Astrocyte (in vitro differentiated cells and primary cell): ENCODE results near the gene LSP1. TPM values are rescaled to one million over a fixed set of nuclear protein-coding genes. Genes with fewer than 3 reads are reported as not detected.

Experiments used
- DNase-seq: peaks from one replicate; pipeline ENCODE4 v3.0.0-alpha.2; 2010; ENCODE audit warnings: low read depth
- FAIRE-seq: peaks from 2 replicates; lab custom pipeline; 2011; peaks lifted over from hg19 to GRCh38; lab: Jason Lieb, UNC
- H2AFZ ChIP-seq: 2 replicates; pipeline ENCODE4 v1.6.0; 2012; ENCODE audit warnings: low read depth, low read length, inconsistent platforms
- H3K27ac ChIP-seq: 2 replicates; pipeline ENCODE4 v1.5.1; 2011; ENCODE audit warnings: low read depth, low read length, inconsistent platforms
- H3K27me3 ChIP-seq: 2 replicates; pipeline ENCODE4 v1.6.0; 2011; ENCODE audit warnings: low read length, inconsistent platforms; ENCODE audit not compliant: insufficient read depth
- H3K36me3 ChIP-seq: 2 replicates; pipeline ENCODE4 v1.5.1; 2011; ENCODE audit warnings: low read length, inconsistent platforms; ENCODE audit not compliant: insufficient read depth
- H3K4me1 ChIP-seq: 2 replicates; pipeline ENCODE4 v1.5.1; 2011; ENCODE audit warnings: low read length, inconsistent platforms; ENCODE audit not compliant: insufficient read depth
- H3K4me2 ChIP-seq: 2 replicates; pipeline ENCODE4 v1.6.0; 2012; ENCODE audit warnings: low read length, inconsistent platforms
- H3K4me3 ChIP-seq: 2 replicates; pipeline ENCODE4 v1.5.1; 2011; ENCODE audit warnings: low read depth, mild to moderate bottlenecking, low read length, inconsistent platforms; ENCODE audit not compliant: insufficient read depth
- H3K79me2 ChIP-seq: 2 replicates; pipeline ENCODE4 v1.6.0; 2012; ENCODE audit warnings: mild to moderate bottlenecking, low read length, inconsistent platforms; ENCODE audit not compliant: insufficient read depth
- H3K9ac ChIP-seq: 2 replicates; pipeline ENCODE4 v1.6.0; 2012; ENCODE audit warnings: mild to moderate bottlenecking, low read length, inconsistent platforms
- H3K9me3 ChIP-seq: 2 replicates; pipeline ENCODE4 v1.5.1; 2012; ENCODE audit warnings: low read depth, mild to moderate bottlenecking, low read length, inconsistent platforms; ENCODE audit not compliant: insufficient read depth
- H4K20me1 ChIP-seq: 2 replicates; pipeline ENCODE4 v1.6.0; 2012; ENCODE audit warnings: low read length, inconsistent platforms; ENCODE audit not compliant: insufficient read depth
- H3K27ac Mint-ChIP-seq: one replicate; pipeline ENCODE4 v1.8.0; 2021; ENCODE audit warnings: mild to moderate bottlenecking, mixed read lengths; ENCODE audit not compliant: unreplicated experiment
- H3K27me3 Mint-ChIP-seq: one replicate; pipeline ENCODE4 v1.8.0; 2021; ENCODE audit warnings: low read depth, mixed read lengths; ENCODE audit not compliant: unreplicated experiment
- H3K36me3 Mint-ChIP-seq: one replicate; pipeline ENCODE4 v1.8.0; 2021; ENCODE audit warnings: low read depth, mixed read lengths; ENCODE audit not compliant: unreplicated experiment
- H3K4me1 Mint-ChIP-seq: one replicate; pipeline ENCODE4 v1.8.0; 2021; ENCODE audit warnings: low read depth, mixed read lengths; ENCODE audit not compliant: unreplicated experiment
- H3K4me3 Mint-ChIP-seq: one replicate; pipeline ENCODE4 v1.8.0; 2021; ENCODE audit warnings: mild to moderate bottlenecking, moderate library complexity, mixed read lengths; ENCODE audit not compliant: unreplicated experiment
- H3K9me3 Mint-ChIP-seq: one replicate; pipeline ENCODE4 v1.8.0; 2021; ENCODE audit warnings: mild to moderate bottlenecking, mixed read lengths; ENCODE audit not compliant: unreplicated experiment
- CTCF ChIP-seq: IDR thresholded peaks from 2 replicates; pipeline ENCODE4 v1.5.1; 2011; ENCODE audit warnings: low read depth, mild to moderate bottlenecking, inconsistent platforms, low read length, moderate library complexity; ENCODE audit not compliant: insufficient read depth
- EZH2 ChIP-seq: IDR thresholded peaks from 2 replicates; pipeline ENCODE4 v1.6.1; 2012; ENCODE audit warnings: mild to moderate bottlenecking, low read length, inconsistent platforms; ENCODE audit not compliant: insufficient read depth
- total RNA-seq: library from RNA; stranded (reverse); gene quantifications from 2 replicates; pipeline ENCODE4 v1.2.1, GENCODE V29; 2021

Gene LSP1
- total RNA-seq, 1 donor from 2014 or later = 1.3 TPM

- Histone ChIP-seq H3K9ac (no peak overlapping the region), H3K27me3 (peaks cover 6% of the 10 kb centered on the region), H3K4me3 (no peak overlapping the region), H3K79me2 (no peaks in the 10 kb centered on the region), H3K27ac (no peak overlapping the region), H3K36me3 (no peaks in the 10 kb centered on the region), H2AFZ (no peak overlapping the region), H4K20me1 (no peaks in the 10 kb centered on the region), H3K4me2 (no peak overlapping the region), H3K4me1 (peaks cover 3% of the 10 kb centered on the region), H3K9me3 (no peaks in the 10 kb centered on the region)
- TF ChIP-seq EZH2 = no peak
- TF ChIP-seq CTCF = no peak
- Mint-ChIP-seq H3K9me3 (no peaks in the 10 kb centered on the region), H3K27ac (no peak overlapping the region), H3K27me3 (peaks cover 25% of the 10 kb centered on the region), H3K36me3 (no peaks in the 10 kb centered on the region), H3K4me1 (no peaks in the 10 kb centered on the region), H3K4me3 (no peak overlapping the region)
- FAIRE-seq (no peak), DNase-seq (no peak)
These were observed 9.8 kb upstream of the LSP1 start for GRCh38 chr11:1843098-1843473.

DNA sequence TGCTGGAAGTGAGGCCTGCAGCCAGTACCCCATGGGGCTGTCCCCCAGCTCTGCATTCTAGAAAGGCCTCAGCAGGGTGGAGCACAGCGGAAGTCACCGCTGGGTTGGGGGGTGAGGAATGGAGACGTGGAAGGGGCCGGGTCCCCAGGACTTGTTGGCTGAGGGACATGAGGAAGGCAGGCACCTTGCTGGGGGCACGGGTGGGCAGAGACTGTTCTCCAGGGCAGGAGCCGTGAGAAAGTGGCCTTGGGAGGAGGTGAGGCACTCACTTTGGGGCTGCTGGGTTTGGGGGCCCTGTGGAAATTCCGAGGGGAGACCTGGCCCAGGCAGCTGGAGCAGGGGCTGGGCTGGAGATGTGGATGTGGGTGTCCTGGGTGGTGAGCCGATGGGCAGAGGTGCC lies 9.1 kb upstream of the LSP1 start:
- H3K9ac ChIP-seq = no peak overlapping the region
- H3K27me3 ChIP-seq = peaks cover 6% of the 10 kb centered on the region
- H3K79me2 ChIP-seq = no peaks in the 10 kb centered on the region
- TF ChIP-seq EZH2 (no peak), CTCF (no peak)
- no peak overlapping the region for H3K4me3 ChIP-seq
- no peaks in the 10 kb centered on the region for H4K20me1 ChIP-seq
- no peaks in the 10 kb centered on the region for H3K36me3 ChIP-seq
- no peak overlapping the region for H3K27ac Mint-ChIP-seq
- no peak overlapping the region for H3K4me2 ChIP-seq
- H2AFZ ChIP-seq = no peak overlapping the region
- DNase-seq (no peak), FAIRE-seq (no peak)
- H3K27me3 Mint-ChIP-seq = peaks cover 25% of the 10 kb centered on the region
- H3K4me1 ChIP-seq = peaks cover 3% of the 10 kb centered on the region
- H3K4me1 Mint-ChIP-seq = no peaks in the 10 kb centered on the region
- no peak overlapping the region for H3K27ac ChIP-seq
- no peak overlapping the region for H3K4me3 Mint-ChIP-seq
- H3K9me3 Mint-ChIP-seq = no peaks in the 10 kb centered on the region
- no peaks in the 10 kb centered on the region for H3K9me3 ChIP-seq
- H3K36me3 Mint-ChIP-seq = no peaks in the 10 kb centered on the region

- FAIRE-seq (no peak), DNase-seq (no peak)
- Histone ChIP-seq H2AFZ (no peak overlapping the region), H3K36me3 (no peaks in the 10 kb centered on the region), H3K4me3 (no peak overlapping the region), H4K20me1 (no peaks in the 10 kb centered on the region), H3K4me1 (peaks cover 3% of the 10 kb centered on the region), H3K4me2 (no peak overlapping the region), H3K27ac (no peak overlapping the region), H3K79me2 (no peaks in the 10 kb centered on the region), H3K9ac (no peak overlapping the region), H3K9me3 (no peaks in the 10 kb centered on the region), H3K27me3 (peaks cover 6% of the 10 kb centered on the region)
- H3K36me3 Mint-ChIP-seq = no peaks in the 10 kb centered on the region
- H3K9me3 Mint-ChIP-seq = no peaks in the 10 kb centered on the region
- peaks cover 25% of the 10 kb centered on the region for H3K27me3 Mint-ChIP-seq
- no peaks in the 10 kb centered on the region for H3K4me1 Mint-ChIP-seq
- H3K4me3 Mint-ChIP-seq = no peak overlapping the region
- no peak overlapping the region for H3K27ac Mint-ChIP-seq
- TF ChIP-seq EZH2 = no peak
- no peak for TF ChIP-seq CTCF
These were observed 8.4 kb upstream of the LSP1 start for GRCh38 chr11:1844221-1845094.
